ENCODE data around the gene MTIF2.
"Not testable (repeated sequence)": the region's sequence is repeated elsewhere in the genome, so short reads cannot be mapped to it uniquely, and the experiment has no call there.

The MTIF2 gene

GRCh38 chr2:55245411-55245810, 23.6 kb downstream of the MTIF2 start:
- Histone ChIP-seq H3K4me2 (ENCODE audit: low read depth, low read length) (peak overlapping the region; percentile 53), H3K4me3 (ENCODE audit: low read length) (peak overlapping the region; percentile 7; the same call in 1 of the 2 replicates), H3K9ac (ENCODE audit: low read length) (peak overlapping the region; percentile 34; the same call in 1 of the 2 replicates), H3K79me2 (ENCODE audit: low read length) (no peaks in the 10 kb centered on the region), H3K27me3 (replicated peaks; ENCODE audit: insufficient read depth, low read length) (no peaks in the 10 kb centered on the region), H3K9me3 (replicated peaks; ENCODE audit: insufficient read depth, low read length) (no peaks in the 10 kb centered on the region), H3F3A (ENCODE audit: insufficient read depth, low read length) (peaks cover 6% of the 10 kb centered on the region), H3K4me1 (ENCODE audit: low read length) (peaks cover 22% of the 10 kb centered on the region; the same call in 1 of the 2 replicates), H3K9me2 (replicated peaks; ENCODE audit: insufficient read depth, low read length) (no peaks in the 10 kb centered on the region), H3K27ac (ENCODE audit: low read length) (peak overlapping the region; percentile 69; the same call in 1 of the 2 replicates), H4K20me1 (ENCODE audit: insufficient read depth, low read length) (no peaks in the 10 kb centered on the region), H2AFZ (ENCODE audit: low read length) (no peak overlapping the region), H3K36me3 (replicated peaks; ENCODE audit: insufficient read depth, low read length) (no peaks in the 10 kb centered on the region)
- TF ChIP-seq CTCF (IDR thresholded peaks at IDR 0.05; ENCODE audit: low read length) (no peak), EZH2phosphoT487 (IDR thresholded peaks at IDR 0.05; ENCODE audit: low read length) (no peak), EZH2 (optimal IDR thresholded peaks at IDR 0.05; ENCODE audit: low read depth, low read length) (no peak)
- peak; percentile 58 for DNase-seq

DNA sequence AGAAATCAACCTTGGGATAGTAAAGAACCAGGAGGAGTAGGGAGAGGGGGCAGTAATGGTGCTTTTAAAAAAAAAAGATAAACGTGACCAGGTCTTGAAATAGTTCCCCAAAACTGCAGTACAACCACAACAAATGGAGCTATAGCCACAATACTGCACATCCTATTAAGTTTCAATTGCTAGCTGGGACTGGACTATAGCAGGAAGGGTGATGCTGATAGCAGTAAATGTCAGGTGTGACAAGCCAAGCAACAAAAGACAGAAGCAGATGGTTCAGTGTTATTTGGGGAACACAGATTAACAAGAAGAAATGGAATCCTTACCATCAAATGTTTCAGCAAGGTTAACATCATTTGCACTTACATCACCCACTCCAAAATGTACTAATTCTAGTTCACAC, 26.4 kb downstream of the MTIF2 start:
- Histone ChIP-seq H3K4me3 (ENCODE audit: low read length) (no peak overlapping the region), H3K79me2 (ENCODE audit: low read length) (no peaks in the 10 kb centered on the region), H3K36me3 (replicated peaks; ENCODE audit: insufficient read depth, low read length) (no peaks in the 10 kb centered on the region), H3K9me3 (replicated peaks; ENCODE audit: insufficient read depth, low read length) (no peaks in the 10 kb centered on the region), H3F3A (ENCODE audit: insufficient read depth, low read length) (peaks cover 6% of the 10 kb centered on the region), H4K20me1 (ENCODE audit: insufficient read depth, low read length) (no peaks in the 10 kb centered on the region), H3K9me2 (replicated peaks; ENCODE audit: insufficient read depth, low read length) (no peaks in the 10 kb centered on the region), H3K9ac (ENCODE audit: low read length) (no peak overlapping the region), H3K27ac (ENCODE audit: low read length) (peak overlapping the region; percentile 10; the same call in 1 of the 2 replicates), H3K4me1 (ENCODE audit: low read length) (peaks cover 22% of the 10 kb centered on the region; the same call in 1 of the 2 replicates), H3K4me2 (ENCODE audit: low read depth, low read length) (no peak overlapping the region), H3K27me3 (replicated peaks; ENCODE audit: insufficient read depth, low read length) (no peaks in the 10 kb centered on the region), H2AFZ (ENCODE audit: low read length) (no peak overlapping the region)
- TF ChIP-seq EZH2phosphoT487 (IDR thresholded peaks at IDR 0.05; ENCODE audit: low read length) (no peak), CTCF (IDR thresholded peaks at IDR 0.05; ENCODE audit: low read length) (no peak), EZH2 (optimal IDR thresholded peaks at IDR 0.05; ENCODE audit: low read depth, low read length) (no peak)
- DNase-seq = peak; percentile 23

- H3K9me2 ChIP-seq (replicated peaks; ENCODE audit: insufficient read depth, low read length); H3K4me3 ChIP-seq (ENCODE audit: low read length); H2AFZ ChIP-seq (ENCODE audit: low read length); H3K36me3 ChIP-seq (replicated peaks; ENCODE audit: insufficient read depth, low read length); H3K9me3 ChIP-seq (replicated peaks; ENCODE audit: insufficient read depth, low read length); H4K20me1 ChIP-seq (ENCODE audit: insufficient read depth, low read length); H3K4me2 ChIP-seq (ENCODE audit: low read depth, low read length); H3K9ac ChIP-seq (ENCODE audit: low read length); H3K27ac ChIP-seq (ENCODE audit: low read length); H3K79me2 ChIP-seq (ENCODE audit: low read length); DNase-seq; H3K27me3 ChIP-seq (replicated peaks; ENCODE audit: insufficient read depth, low read length): not testable (repeated sequence)
- peaks cover 22% of the 10 kb centered on the region; the same call in 1 of the 2 replicates for H3K4me1 ChIP-seq (ENCODE audit: low read length)
- peaks cover 13% of the 10 kb centered on the region for H3F3A ChIP-seq (ENCODE audit: insufficient read depth, low read length)
Observed at GRCh38 chr2:55241582-55241981, 27.4 kb downstream of the MTIF2 start.

DNA sequence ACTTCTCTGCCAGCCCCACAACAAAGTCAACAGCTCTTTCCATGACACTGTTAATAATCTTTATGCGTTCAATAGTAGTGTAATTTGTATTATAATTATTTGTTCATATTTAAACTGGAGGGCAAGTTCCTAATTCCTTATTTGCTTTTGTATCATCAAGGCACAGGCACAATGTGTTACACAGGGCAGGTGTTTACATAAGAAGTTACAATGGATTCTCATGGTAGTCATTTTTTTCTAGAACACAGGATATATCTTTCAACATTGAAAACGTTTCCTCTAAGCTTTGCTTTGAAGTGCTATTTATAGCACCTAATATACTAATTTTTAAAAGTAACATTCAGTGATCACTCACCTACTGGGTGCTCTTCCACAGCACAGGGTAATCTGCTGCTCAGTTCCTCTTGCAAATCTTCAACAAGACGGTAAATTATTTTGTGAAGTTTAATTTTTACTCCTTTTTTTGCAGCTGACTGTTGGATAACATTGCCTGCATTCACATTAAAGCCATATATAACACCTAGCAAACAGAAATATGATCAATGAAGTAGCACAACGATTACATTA, 29.3 kb downstream of the MTIF2 start:
- Histone ChIP-seq H3K36me3 (replicated peaks; ENCODE audit: insufficient read depth, low read length) (peaks cover 3% of the 10 kb centered on the region; the same call in 1 of the 2 replicates), H3K27ac (ENCODE audit: low read length) (no peak overlapping the region), H3K27me3 (replicated peaks; ENCODE audit: insufficient read depth, low read length) (no peaks in the 10 kb centered on the region), H2AFZ (ENCODE audit: low read length) (no peak overlapping the region), H3F3A (ENCODE audit: insufficient read depth, low read length) (peaks cover 21% of the 10 kb centered on the region), H3K9me3 (replicated peaks; ENCODE audit: insufficient read depth, low read length) (no peaks in the 10 kb centered on the region), H3K4me3 (ENCODE audit: low read length) (no peak overlapping the region), H4K20me1 (ENCODE audit: insufficient read depth, low read length) (no peaks in the 10 kb centered on the region; the same call in 1 of the 2 replicates), H3K9me2 (replicated peaks; ENCODE audit: insufficient read depth, low read length) (no peaks in the 10 kb centered on the region), H3K4me1 (ENCODE audit: low read length) (peaks cover 11% of the 10 kb centered on the region; the same call in 1 of the 2 replicates), H3K4me2 (ENCODE audit: low read depth, low read length) (no peak overlapping the region), H3K79me2 (ENCODE audit: low read length) (peaks cover 3% of the 10 kb centered on the region; the same call in 1 of the 2 replicates), H3K9ac (ENCODE audit: low read length) (no peak overlapping the region)
- TF ChIP-seq EZH2 (optimal IDR thresholded peaks at IDR 0.05; ENCODE audit: low read depth, low read length) = no peak
- no peak for TF ChIP-seq EZH2phosphoT487 (IDR thresholded peaks at IDR 0.05; ENCODE audit: low read length)
- DNase-seq = no peak
